Neural cell (in vitro differentiated cells): ENCODE measurements around the gene HTR2B.

Experiments
- CTCF ChIP-seq: fragments of 450-650 bp; IDR thresholded peaks from 2 replicates; pipeline ENCODE4 v1.5.1; 2014; ENCODE audit warnings: antibody characterized with exemption, mild to moderate bottlenecking, moderate library complexity; ENCODE audit not compliant: poor library complexity, severe bottlenecking
- EP300 ChIP-seq: fragments of 450-650 bp; conservative IDR thresholded peaks from 2 replicates; pipeline ENCODE4 v1.6.1; 2014; ENCODE audit warnings: antibody characterized with exemption, mild to moderate bottlenecking, moderate library complexity; ENCODE audit not compliant: poor library complexity, severe bottlenecking
- MXI1 ChIP-seq: fragments of 450-650 bp; conservative IDR thresholded peaks from 2 replicates; pipeline ENCODE4 v1.6.1; 2014; ENCODE audit warnings: antibody characterized with exemption, mild to moderate bottlenecking; ENCODE audit not compliant: poor library complexity, severe bottlenecking
- POLR2AphosphoS5 ChIP-seq: IDR thresholded peaks from 2 replicates; pipeline ENCODE4 v1.6.1; 2012
- REST ChIP-seq: IDR thresholded peaks from 2 replicates; pipeline ENCODE4 v1.6.1; 2012; ENCODE audit warnings: borderline replicate concordance

GRCh38 chr2:231065966-231066365 is 58.9 kb downstream of the HTR2B start:
- no peak for TF ChIP-seq CTCF
- no peak for TF ChIP-seq EP300
- no peak for TF ChIP-seq POLR2AphosphoS5
- no peak for TF ChIP-seq REST
- no peak for TF ChIP-seq MXI1
